ENCODE measurements around the gene NLGN4Y.

The NLGN4Y gene

GRCh38 chrY:14644157-14644952 lies 120.0 kb downstream of the NLGN4Y start:
- DNase-seq (ENCODE audit: low read depth), result peak; percentile 14

DNA sequence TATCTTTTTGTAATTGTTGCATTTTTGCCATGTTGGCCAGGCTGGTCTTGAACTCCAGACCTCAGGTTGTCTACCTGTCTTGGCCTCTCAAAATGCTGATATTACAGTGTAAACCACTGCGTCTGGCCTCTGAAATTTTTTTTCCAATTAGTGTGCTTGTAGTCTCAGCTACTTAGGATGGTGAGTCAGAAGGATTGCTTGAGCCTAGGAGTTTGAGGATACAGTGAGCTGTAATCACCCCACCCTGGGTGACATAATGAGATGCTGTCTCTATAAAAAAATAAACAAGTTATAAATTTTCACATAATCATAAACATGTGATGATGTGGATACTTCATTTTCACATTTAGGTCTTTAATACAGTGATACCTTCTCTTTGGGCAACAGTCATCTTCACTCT lies 154.9 kb downstream of the NLGN4Y start:
- no peak for DNase-seq (ENCODE audit: low read depth)

- no peak for DNase-seq (ENCODE audit: low read depth)
Measured at GRCh38 chrY:14694543-14694942, 170.2 kb downstream of the NLGN4Y start.

DNA sequence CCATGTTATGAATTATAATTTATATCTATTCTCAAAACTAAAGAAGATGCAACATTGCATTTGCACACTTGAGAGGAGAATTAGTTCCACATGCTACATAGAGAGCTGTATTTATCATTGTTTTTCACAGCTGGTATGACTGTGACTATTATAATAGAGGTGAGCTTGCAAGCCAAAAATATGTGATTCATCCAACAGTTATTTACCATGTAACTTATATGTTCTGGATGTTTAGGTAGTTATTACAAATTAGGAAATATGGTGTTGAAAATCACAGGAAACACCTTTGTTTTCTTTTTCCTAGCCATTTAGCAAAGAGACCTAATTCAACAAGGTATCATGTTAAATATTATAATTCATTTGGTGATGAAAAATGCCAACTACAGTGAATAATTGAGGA lies 183.8 kb downstream of the NLGN4Y start:
- DNase-seq (ENCODE audit: low read depth), result no peak

- DNase-seq (ENCODE audit: low read depth), result no peak
Measured at GRCh38 chrY:14741596-14741995, 217.3 kb downstream of the NLGN4Y start.

DNA sequence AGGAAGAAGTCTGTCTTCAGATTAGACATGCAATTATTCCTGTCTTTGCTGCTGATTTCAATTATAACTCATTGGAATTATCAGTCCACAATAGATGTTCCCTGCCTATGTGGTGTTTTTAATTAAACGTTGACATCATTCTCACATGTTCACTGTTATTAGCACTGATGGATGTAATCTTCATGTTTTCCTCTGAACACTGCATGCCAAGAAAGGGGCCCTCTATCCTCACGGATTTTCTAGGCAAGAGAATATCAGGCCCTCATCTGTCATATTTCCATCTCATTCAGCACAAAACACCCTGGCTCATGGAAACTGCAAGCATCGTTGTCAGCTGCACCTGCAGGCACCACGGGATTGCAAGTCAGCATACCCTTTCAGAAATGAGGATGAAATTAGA lies 224.0 kb downstream of the NLGN4Y start:
- no peak for DNase-seq (ENCODE audit: low read depth)

GRCh38 chrY:14755571-14755970 lies 231.2 kb downstream of the NLGN4Y start:
- DNase-seq (ENCODE audit: low read depth), result no peak

DNA sequence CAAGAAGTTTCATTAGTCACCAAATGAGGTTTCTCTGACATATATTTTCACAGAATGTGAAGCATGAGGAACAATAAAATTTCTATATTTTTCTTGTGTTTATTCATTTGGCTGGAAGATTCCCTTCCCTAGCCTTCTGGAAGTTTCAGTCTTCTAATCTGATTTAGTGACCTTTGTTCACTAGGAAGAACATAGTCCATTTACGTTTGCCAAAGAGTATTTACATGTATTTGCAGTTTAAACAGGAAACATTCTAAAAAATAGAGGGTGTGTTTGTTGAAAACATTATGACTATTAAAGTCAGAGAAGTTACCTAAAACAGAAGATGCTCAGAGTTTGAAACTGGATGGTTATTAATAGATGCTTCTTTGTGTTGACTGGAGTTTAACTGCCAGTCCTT lies 238.6 kb downstream of the NLGN4Y start:
- no peak for DNase-seq (ENCODE audit: low read depth)

GRCh38 chrY:14763600-14763999 lies 239.3 kb downstream of the NLGN4Y start:
- no peak for DNase-seq (ENCODE audit: low read depth)

GRCh38 chrY:14778208-14778607 lies 253.9 kb downstream of the NLGN4Y start:
- DNase-seq (ENCODE audit: low read depth), result no peak

DNA sequence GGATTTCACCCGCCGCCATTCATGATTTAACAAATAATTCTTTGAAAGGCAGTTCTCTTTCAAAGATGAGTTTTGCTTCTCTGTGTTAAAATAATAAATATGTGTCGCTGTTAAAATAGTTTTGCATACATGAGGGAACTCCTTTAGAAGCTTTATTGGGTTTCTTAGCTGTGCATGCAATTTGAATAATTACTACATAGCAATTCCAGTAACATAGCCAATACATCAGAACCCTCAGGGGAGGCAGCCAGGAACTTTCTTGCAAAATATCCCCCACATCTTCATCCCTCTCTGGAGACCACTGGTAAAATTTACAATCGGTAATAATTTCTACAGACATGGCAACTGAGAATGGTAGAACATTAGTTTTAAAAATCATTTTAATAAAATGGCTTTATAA lies 268.8 kb downstream of the NLGN4Y start:
- DNase-seq (ENCODE audit: low read depth), result no peak

GRCh38 chrY:14793674-14794073 lies 269.3 kb downstream of the NLGN4Y start:
- DNase-seq (ENCODE audit: low read depth), result no peak

GRCh38 chrY:14798010-14798409 lies 273.7 kb downstream of the NLGN4Y start:
- no peak for DNase-seq (ENCODE audit: low read depth)

DNA sequence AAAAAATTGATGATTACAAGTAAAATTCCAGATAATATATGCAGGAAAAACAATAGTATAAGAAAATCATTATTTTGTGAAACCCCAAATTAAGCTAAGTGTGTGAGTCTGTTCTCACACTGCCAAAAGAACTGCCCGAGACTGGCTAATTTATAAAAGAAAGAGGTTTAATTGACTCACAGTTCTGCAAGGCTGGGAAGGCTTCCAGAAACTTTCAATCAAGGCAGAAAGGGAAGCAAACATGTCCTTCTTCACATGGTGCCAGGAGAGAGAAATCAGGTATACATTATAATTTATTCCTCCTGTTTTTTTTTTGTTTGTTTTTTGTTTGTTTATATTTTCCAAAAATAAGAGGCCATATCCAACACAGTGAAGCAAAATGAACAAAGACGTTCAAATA lies 276.8 kb downstream of the NLGN4Y start:
- DNase-seq (ENCODE audit: low read depth), result no peak

GRCh38 chrY:14802125-14802524 lies 277.8 kb downstream of the NLGN4Y start:
- DNase-seq (ENCODE audit: low read depth), result no peak

DNA sequence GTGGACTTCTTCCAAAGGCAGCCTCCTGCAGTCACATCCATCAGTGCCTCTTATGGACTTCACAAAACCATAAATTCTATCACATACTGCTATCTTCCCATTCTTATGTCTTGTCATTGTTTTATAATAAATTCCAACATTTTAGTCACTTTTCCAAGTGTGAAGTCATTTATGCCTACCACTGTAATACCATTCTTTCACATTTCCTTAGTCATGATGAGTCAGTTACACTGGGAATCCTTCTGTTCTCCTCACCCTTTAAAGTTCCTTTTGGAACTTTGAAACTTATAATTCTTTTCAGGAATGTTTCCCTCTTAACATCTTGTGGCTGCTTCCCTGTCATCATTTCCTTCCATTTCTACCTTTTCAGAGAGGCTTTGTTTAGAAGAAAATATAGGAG lies 279.7 kb downstream of the NLGN4Y start:
- no peak for DNase-seq (ENCODE audit: low read depth)

DNA sequence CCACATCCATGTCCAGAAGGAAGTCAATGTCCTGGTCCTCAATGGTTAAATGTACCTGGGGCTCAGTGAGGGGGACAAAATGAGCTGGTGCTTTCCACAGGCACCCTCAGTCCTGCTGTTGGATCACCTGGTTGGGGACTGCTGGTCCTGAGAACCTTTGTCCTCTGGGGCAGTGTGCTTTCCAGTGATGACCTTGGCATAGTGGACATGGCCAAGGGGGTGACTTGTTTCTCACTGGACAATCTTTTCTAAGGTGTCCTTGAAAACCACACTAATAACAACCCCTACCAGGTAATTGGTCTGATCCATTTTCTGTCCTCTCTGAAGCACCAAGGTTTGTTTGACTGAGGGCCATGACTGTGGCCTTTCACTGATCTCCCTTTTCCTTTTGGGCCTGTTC lies 294.1 kb downstream of the NLGN4Y start:
- DNase-seq (ENCODE audit: low read depth), result no peak

DNA sequence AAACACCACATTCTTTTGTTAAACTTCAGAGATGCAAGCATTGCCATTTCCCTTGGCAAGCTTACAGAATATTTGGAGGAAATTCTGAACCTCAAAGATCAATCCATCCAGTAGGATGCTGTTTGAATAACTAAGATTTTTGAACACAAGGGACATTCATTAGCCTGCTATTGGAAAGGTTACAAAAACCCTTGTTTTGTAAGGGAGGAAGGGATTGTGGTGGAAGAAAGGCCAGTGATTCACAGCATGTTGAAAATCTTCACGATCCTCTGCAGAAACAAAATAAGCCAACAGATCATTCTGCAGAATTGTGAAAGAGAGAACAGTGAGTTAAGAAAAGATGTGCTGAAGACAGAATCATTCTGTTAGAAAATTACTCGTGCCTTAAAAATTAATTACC lies 297.9 kb downstream of the NLGN4Y start:
- DNase-seq (ENCODE audit: low read depth), result no peak

DNA sequence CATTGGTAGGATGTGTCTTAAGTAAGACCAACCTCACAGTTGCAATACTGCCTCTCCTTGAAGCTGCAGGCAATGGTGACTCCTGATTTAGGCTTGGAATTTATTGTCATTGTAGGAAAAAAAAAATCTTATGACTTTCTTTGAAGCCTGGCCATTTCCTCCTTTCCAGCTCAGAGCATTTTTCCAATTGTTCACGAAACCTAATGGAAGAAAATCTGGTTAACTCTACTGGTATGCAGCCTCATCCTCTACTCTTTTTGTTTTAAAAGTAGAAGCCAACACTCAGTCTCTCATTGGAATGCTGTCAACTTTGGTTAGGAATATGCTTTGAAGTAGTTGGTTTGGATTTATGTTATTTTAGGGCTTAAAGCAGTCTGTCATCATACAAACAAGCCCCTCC lies 298.6 kb downstream of the NLGN4Y start:
- no peak for DNase-seq (ENCODE audit: low read depth)

DNA sequence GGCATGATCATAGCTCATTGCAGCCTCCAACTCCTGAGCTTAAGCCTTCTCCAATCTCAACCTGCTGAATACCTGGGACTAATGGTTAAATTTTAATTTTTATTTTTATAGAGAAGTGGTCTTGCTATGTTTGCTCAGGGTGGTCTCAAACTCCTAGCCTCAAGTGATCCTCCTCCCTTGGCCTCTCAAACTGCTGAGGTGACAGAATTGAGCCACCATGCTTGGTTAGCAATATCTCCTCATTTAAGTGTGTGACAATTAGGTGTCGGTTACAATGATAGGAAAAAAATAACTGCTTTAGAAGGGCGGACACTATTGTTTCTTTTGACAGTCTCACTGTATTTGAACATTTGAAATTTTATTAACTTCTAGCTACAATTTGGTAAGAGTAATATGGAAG lies 300.3 kb downstream of the NLGN4Y start:
- no peak for DNase-seq (ENCODE audit: low read depth)

DNA sequence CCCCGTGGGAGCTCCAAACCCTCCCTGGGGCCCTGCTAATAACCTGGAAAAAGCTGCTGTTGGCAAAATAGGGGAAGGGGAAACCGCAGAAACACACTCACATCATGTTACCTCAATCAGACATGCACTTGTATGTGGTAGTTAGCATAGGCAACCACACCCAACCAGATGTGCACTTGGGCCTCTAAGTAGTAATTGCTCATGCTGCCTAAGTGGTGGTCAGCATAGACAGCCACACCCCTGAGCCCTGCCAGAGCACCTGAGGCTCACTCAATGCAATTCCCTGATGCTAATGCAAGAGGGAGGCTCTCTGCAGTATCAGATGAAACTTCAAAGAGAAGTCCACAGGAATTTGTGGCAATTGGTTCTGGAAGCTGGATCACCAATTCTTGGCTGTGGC lies 301.4 kb downstream of the NLGN4Y start:
- no peak for DNase-seq (ENCODE audit: low read depth)

DNA sequence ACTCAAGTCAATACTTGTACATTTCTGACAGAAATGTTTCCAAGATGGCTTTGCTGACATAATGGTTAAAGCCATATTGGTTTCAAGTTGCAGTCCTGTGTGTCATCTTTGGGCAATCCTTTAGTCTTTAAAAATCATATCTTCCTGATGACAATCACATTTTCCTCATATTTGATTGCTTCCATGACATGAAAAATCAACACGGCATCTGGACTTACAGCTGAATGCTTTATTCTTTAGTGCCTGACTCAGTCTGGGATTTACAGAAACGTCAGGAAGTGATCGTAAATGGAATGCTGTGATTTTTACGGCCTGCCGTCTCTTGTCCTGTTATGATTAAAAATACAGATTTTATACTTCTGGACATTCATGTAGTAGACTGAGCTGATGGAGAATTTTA lies 304.2 kb downstream of the NLGN4Y start:
- DNase-seq (ENCODE audit: low read depth), result peak; percentile 51

DNA sequence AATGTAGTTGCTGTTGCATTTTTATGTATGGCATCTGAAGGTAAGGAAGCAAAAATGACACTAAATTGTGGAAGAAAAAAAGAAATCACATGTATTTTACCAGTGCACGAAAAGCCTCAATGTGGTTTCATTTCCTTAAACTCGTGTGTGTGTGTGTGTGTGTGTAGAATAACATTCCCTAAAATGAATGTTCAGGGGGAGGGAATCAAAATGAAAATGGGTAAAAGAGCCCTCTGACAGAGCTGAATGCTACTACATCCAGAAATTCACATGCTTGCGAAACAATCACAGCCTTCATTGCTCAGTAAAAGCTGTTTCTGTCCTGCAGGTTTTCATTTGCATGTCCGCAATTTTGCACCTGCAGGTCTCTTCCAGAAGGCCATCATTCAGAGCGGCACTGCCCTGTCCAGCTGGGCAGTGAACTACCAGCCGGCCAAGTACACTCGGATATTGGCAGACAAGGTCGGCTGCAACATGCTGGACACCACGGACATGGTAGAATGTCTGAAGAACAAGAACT lies 305.1 kb downstream of the NLGN4Y start:
- no peak for DNase-seq (ENCODE audit: low read depth)

Data from non-pigmented ciliary epithelial cell (primary cell).